ENCODE measurements around the gene GDF7. TPM values are rescaled to one million over a fixed set of nuclear protein-coding genes. Genes with fewer than 3 reads are reported as not detected.

Gene GDF7
- total and polyA plus RNA-seq, 2 experiments from 2014 or later = 0.24 to 0.37 TPM

DNA sequence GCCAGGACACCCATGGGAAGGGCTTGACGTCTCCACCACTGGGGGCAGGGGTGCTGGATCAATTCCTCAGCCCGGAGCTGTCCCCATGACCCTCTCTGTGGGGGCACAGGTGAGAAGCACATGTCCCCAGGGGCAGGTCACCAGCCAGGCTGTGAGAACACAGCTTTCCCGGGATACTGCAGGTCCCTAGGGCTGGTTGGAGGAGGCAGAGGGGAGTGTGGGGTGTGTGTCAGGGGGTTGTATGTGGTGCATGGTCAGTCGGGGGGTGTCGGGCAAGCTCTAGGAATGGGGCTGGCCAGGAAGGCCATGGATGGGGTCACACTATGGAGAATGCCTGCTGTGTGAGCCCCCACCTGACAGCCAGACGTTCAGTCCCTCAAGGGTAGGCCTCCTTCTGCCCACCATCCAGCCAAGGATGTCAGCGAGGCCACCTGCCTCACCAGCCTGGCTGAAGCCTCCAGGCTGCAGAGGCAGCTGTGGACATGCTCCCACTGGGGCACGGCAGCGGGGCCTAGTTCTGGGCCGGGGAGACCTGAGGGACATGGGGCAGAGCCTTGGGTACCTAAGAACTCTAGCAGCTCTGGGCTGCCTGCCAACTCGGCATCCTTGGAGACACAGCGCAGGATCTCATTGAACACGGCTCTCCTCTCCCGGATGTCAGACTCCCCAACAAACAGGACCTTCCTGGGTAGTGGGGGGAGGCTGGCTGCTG, 26.4 kb upstream of the GDF7 start:
- Histone ChIP-seq H3K4me1 (ENCODE audit: insufficient read depth) (peaks cover 1% of the 10 kb centered on the region), H4K20me1 (ENCODE audit: insufficient read depth, poor library complexity, severe bottlenecking) (no peaks in the 10 kb centered on the region), H3K36me3 (replicated peaks; ENCODE audit: insufficient read depth, low read depth) (no peaks in the 10 kb centered on the region), H3K27ac (no peak overlapping the region), H3K9me2 (replicated peaks; ENCODE audit: insufficient read depth) (no peaks in the 10 kb centered on the region), H3K9me3 (ENCODE audit: low read depth) (no peaks in the 10 kb centered on the region), H3K4me2 (no peak overlapping the region), H3K79me2 (no peaks in the 10 kb centered on the region), H3K4me3 (no peak overlapping the region), H2AFZ (no peak overlapping the region), H3K27me3 (no peaks in the 10 kb centered on the region)
- TF ChIP-seq CTCF (IDR thresholded peaks at IDR 0.05; ENCODE audit: poor library complexity) (no peak), EZH2 (IDR thresholded peaks at IDR 0.05; ENCODE audit: borderline replicate concordance) (no peak), EZH2phosphoT487 (IDR thresholded peaks at IDR 0.05; ENCODE audit: low read depth, severe bottlenecking, unreplicated experiment) (no peak)
- WGBS (ENCODE audit: low lambda C conversion rate, missing lambda C conversion rate) = 92% methylated on average over 14 of the region's 14 CpGs
- no peak for DNase-seq (ENCODE audit: low spot score)

GRCh38 chr2:20641123-20641985, 25.6 kb upstream of the GDF7 start:
- H2AFZ ChIP-seq = no peak overlapping the region
- no peaks in the 10 kb centered on the region for H4K20me1 ChIP-seq (ENCODE audit: insufficient read depth, poor library complexity, severe bottlenecking)
- no peaks in the 10 kb centered on the region for H3K4me1 ChIP-seq (ENCODE audit: insufficient read depth)
- no peaks in the 10 kb centered on the region for H3K36me3 ChIP-seq (replicated peaks; ENCODE audit: insufficient read depth, low read depth)
- no peaks in the 10 kb centered on the region for H3K9me2 ChIP-seq (replicated peaks; ENCODE audit: insufficient read depth)
- H3K27me3 ChIP-seq = no peaks in the 10 kb centered on the region
- no peaks in the 10 kb centered on the region for H3K9me3 ChIP-seq (ENCODE audit: low read depth)
- no peak for TF ChIP-seq EZH2phosphoT487 (IDR thresholded peaks at IDR 0.05; ENCODE audit: low read depth, severe bottlenecking, unreplicated experiment)
- TF ChIP-seq CTCF (IDR thresholded peaks at IDR 0.05; ENCODE audit: poor library complexity) = no peak
- no peak for TF ChIP-seq EZH2 (IDR thresholded peaks at IDR 0.05; ENCODE audit: borderline replicate concordance)
- H3K27ac ChIP-seq = no peak overlapping the region
- no peak overlapping the region for H3K4me3 ChIP-seq
- DNase-seq (ENCODE audit: low spot score) = no peak
- H3K79me2 ChIP-seq = no peaks in the 10 kb centered on the region
- H3K4me2 ChIP-seq = no peak overlapping the region
- 88% methylated on average over 23 of the region's 23 CpGs for WGBS (ENCODE audit: low lambda C conversion rate, missing lambda C conversion rate)

DNA sequence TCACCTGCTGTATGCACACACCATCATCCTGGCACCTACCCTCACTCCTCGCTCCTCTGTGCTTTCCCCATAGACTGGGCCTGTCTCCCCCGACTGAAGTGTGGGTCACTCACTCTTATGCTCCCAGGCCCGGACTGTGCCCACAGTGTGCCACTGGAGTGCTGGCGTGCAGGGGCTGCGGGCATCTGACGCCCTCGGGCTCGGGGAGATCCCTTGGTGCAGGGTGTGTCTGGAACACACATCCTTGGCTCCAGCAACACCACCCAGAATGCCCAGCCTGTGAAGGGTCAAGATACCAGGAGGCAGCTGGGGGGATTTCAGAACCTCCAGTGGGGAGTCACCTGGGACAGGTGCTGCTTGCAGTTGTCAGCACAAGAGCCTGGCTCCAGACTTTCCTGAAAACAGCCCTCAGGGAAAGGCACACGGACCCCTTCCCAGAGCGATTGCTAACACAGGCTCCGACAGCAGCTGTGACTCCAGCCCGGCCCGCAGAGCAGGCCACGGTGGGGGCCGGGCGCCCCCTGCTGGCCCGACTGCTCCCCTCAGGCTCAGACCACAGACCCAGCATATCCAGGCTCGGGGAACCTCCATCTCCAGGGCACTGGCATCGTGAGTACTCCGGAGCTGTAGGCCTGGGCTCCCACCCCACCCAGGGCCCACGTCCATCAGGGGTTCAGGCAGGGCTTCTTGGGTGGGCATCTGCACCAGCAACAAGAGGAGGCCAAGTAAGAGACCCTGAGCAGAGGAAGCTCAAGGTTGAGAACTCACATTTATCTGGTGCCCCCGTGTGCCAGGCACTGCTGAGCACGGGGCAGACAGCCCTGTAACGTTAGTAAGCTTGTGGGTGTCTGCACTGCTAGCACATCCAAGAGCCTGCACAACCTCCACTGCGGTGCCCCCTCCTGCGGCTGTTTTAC, 24.6 kb upstream of the GDF7 start:
- H3K27ac ChIP-seq = no peak overlapping the region
- H3K79me2 ChIP-seq = peaks cover 2% of the 10 kb centered on the region
- H3K4me1 ChIP-seq (ENCODE audit: insufficient read depth) = no peaks in the 10 kb centered on the region
- DNase-seq (ENCODE audit: low spot score) = peak; percentile 89
- peak; percentile 92 for TF ChIP-seq CTCF (IDR thresholded peaks at IDR 0.05; ENCODE audit: poor library complexity)
- TF ChIP-seq EZH2 (IDR thresholded peaks at IDR 0.05; ENCODE audit: borderline replicate concordance) = no peak
- H3K36me3 ChIP-seq (replicated peaks; ENCODE audit: insufficient read depth, low read depth) = no peaks in the 10 kb centered on the region
- no peak overlapping the region for H3K4me3 ChIP-seq
- H2AFZ ChIP-seq = no peak overlapping the region
- H3K4me2 ChIP-seq = no peak overlapping the region
- no peaks in the 10 kb centered on the region for H3K9me2 ChIP-seq (replicated peaks; ENCODE audit: insufficient read depth)
- H3K9me3 ChIP-seq (ENCODE audit: low read depth) = no peaks in the 10 kb centered on the region
- H4K20me1 ChIP-seq (ENCODE audit: insufficient read depth, poor library complexity, severe bottlenecking) = no peaks in the 10 kb centered on the region
- H3K27me3 ChIP-seq = no peaks in the 10 kb centered on the region
- 46% methylated on average over 26 of the region's 26 CpGs for WGBS (ENCODE audit: low lambda C conversion rate, missing lambda C conversion rate)

Data from hepatocyte (in vitro differentiated cells).